Measurements from ENCODE around the gene CHTF18.

GRCh38 chr16:802914-803753 lies 14.7 kb downstream of the CHTF18 start:
- TF ChIP-seq CTCF (IDR thresholded peaks at IDR 0.05; ENCODE audit: insufficient read depth, low read length, poor library complexity, severe bottlenecking) (no peak), EZH2phosphoT487 (conservative IDR thresholded peaks at IDR 0.05; ENCODE audit: low read length) (no peak)
